Measurements from ENCODE around the gene PADI3. TPM values are rescaled to one million over a fixed set of nuclear protein-coding genes. Genes with fewer than 3 reads are reported as not detected.

Gene PADI3
- total RNA-seq, 1 experiment from 2014 or later = 2.5 TPM

DNA sequence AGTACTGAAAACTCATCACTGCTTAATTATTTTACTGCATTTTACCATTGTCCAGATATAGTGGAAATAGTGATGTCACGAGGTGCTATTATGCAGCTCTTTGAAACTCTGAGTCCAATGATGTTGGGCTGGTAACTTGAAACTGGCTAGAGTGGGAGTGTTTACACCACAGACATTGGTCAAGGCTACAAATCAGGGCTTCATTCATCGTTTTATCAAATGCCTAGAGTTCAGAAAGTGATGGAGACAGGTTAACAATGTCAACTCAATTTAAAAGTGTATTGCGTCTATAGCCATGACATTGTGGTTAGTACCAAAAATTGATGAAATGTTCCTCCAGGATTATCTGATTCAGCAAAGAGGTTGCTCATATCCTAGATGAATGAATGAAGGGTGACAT lies 31.3 kb upstream of the PADI3 start:
- H3K9me3 Mint-ChIP-seq = no peaks in the 10 kb centered on the region
- H4K91ac ChIP-seq (ENCODE audit: insufficient read length, low read depth, low read length) = no peak overlapping the region
- no peak overlapping the region for H2BK20ac ChIP-seq (ENCODE audit: low read depth, low read length, poor library complexity, severe bottlenecking)
- peaks cover 10% of the 10 kb centered on the region for H3K27me3 Mint-ChIP-seq (ENCODE audit: low read depth)
- no peaks in the 10 kb centered on the region for H3K27me3 ChIP-seq (ENCODE audit: insufficient read depth, low read length)
- no peak overlapping the region for H3K27ac ChIP-seq (ENCODE audit: insufficient read length, low read depth, low read length)
- no peak overlapping the region for H3K14ac ChIP-seq (ENCODE audit: insufficient read depth, low read length)
- H3K23me2 ChIP-seq (ENCODE audit: insufficient read length, low read depth, low read length, poor library complexity, severe bottlenecking) = no peaks in the 10 kb centered on the region
- H3K4ac ChIP-seq (ENCODE audit: low read depth, low read length) = no peak overlapping the region
- H4K8ac ChIP-seq (replicated peaks; ENCODE audit: insufficient read length, low read depth, low read length) = no peak overlapping the region
- TF ChIP-seq, protein P1, sequence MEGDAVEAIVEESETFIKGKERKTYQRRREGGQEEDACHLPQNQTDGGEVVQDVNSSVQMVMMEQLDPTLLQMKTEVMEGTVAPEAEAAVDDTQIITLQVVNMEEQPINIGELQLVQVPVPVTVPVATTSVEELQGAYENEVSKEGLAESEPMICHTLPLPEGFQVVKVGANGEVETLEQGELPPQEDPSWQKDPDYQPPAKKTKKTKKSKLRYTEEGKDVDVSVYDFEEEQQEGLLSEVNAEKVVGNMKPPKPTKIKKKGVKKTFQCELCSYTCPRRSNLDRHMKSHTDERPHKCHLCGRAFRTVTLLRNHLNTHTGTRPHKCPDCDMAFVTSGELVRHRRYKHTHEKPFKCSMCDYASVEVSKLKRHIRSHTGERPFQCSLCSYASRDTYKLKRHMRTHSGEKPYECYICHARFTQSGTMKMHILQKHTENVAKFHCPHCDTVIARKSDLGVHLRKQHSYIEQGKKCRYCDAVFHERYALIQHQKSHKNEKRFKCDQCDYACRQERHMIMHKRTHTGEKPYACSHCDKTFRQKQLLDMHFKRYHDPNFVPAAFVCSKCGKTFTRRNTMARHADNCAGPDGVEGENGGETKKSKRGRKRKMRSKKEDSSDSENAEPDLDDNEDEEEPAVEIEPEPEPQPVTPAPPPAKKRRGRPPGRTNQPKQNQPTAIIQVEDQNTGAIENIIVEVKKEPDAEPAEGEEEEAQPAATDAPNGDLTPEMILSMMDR (conservative IDR thresholded peaks at IDR 0.05) = no peak
- H3K23ac ChIP-seq (ENCODE audit: insufficient read length, low read depth, low read length) = no peak overlapping the region
- no peaks in the 10 kb centered on the region for H3K36me3 Mint-ChIP-seq (ENCODE audit: insufficient read depth in 1 of 3, low read depth in 3 of 3)
- no peak overlapping the region for H2BK12ac ChIP-seq (ENCODE audit: insufficient read length, low read depth, low read length)
- H2BK5ac ChIP-seq (ENCODE audit: insufficient read length, low read length) = no peak overlapping the region
- no peaks in the 10 kb centered on the region for H3K79me1 ChIP-seq (ENCODE audit: insufficient read depth, low read depth, low read length, poor library complexity, severe bottlenecking)
- no peaks in the 10 kb centered on the region; the same call in 1 of the 2 replicates for H3K4me1 ChIP-seq (ENCODE audit: insufficient read depth, low read length)
- no peaks in the 10 kb centered on the region for H3K79me2 ChIP-seq (ENCODE audit: insufficient read depth, low read length)
- no peak for DNase-seq
- no peak overlapping the region for H2AK5ac ChIP-seq (ENCODE audit: insufficient read length, low read length)
- no CpG with 5 or more reads among the region's 3 CpGs for WGBS (ENCODE audit: extremely low coverage, insufficient read length, low lambda C conversion rate)
- H3K9ac ChIP-seq (ENCODE audit: extremely low read depth, insufficient read length, low read length) = no peak overlapping the region
- H3K27ac Mint-ChIP-seq = no peak overlapping the region
- no peak overlapping the region for H2AFZ ChIP-seq (ENCODE audit: low read length)
- no peak overlapping the region for H3K4me2 ChIP-seq (ENCODE audit: insufficient read depth, insufficient read length, low read length)
- H3K56ac ChIP-seq (ENCODE audit: insufficient read length, low read depth, low read length) = no peak overlapping the region
- no peak overlapping the region for H2BK120ac ChIP-seq (ENCODE audit: low read depth, low read length, poor library complexity, severe bottlenecking)
- no peaks in the 10 kb centered on the region for H4K20me1 ChIP-seq (ENCODE audit: control insufficient read depth, insufficient read depth, insufficient read length)
- H4K5ac ChIP-seq (ENCODE audit: insufficient read length, low read depth, low read length) = no peak overlapping the region
- no peak overlapping the region for H3K18ac ChIP-seq (ENCODE audit: insufficient read length, low read depth, low read length)
- H3K4me1 Mint-ChIP-seq = peaks cover 29 to 36% of the 10 kb centered on the region in 2 experiments
- no peaks in the 10 kb centered on the region for H3K9me3 ChIP-seq (ENCODE audit: control insufficient read depth, low read depth, low read length)
- H3T11ph ChIP-seq (ENCODE audit: low read length) = no peak overlapping the region
- no peak overlapping the region for H3K4me3 Mint-ChIP-seq
- H2BK15ac ChIP-seq (ENCODE audit: low read depth, low read length) = no peak overlapping the region

Data from H9 (cell line).